Measurements from ENCODE around the gene MTX1. TPM values are rescaled to one million over a fixed set of nuclear protein-coding genes. Genes with fewer than 3 reads are reported as not detected.
"Not testable (repeated sequence)": the region's sequence is repeated elsewhere in the genome, so short reads cannot be mapped to it uniquely, and the experiment has no call there.

The MTX1 gene
- total and polyA plus RNA-seq, 2 experiments from 2014 or later = 61.4 to 69.2 TPM

DNA sequence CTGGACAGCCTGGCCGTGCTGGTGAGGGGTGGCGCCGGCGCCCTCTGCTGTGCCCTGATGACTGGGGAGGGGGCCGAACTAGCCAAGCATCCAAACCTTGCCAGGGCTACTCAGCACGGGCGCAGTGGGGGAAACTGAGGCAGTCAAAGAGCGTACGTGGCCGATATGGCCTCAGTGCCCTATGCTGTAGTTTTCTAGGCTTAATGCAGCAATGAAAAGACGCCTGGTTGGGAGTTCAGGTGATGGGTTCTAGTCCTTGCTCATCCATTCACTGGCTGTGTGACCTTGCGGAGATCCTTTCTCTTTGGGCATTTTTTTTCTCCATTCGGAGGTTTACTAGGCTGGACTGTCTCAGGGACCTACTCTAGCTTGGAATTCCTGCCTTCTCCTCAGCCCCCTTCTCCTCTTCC is 822 bp downstream of the MTX1 start:
- Histone ChIP-seq H3K4me2 (ENCODE audit: unreplicated experiment) (peak overlapping the region; percentile 96), H3K27me3 (replicated peaks; ENCODE audit: insufficient read depth) (no peaks in the 10 kb centered on the region), H3K9ac (peak overlapping the region; percentile 99), H3K36me3 (ENCODE audit: low read depth) (no peaks in the 10 kb centered on the region), H3K4me1 (ENCODE audit: insufficient read depth) (peaks cover 16% of the 10 kb centered on the region), H3K9me2 (ENCODE audit: insufficient read depth) (no peaks in the 10 kb centered on the region), H3K9me3 (ENCODE audit: low read depth) (no peaks in the 10 kb centered on the region), H4K20me1 (ENCODE audit: insufficient read depth) (no peaks in the 10 kb centered on the region), H3F3A (ENCODE audit: insufficient read depth) (peaks cover 4% of the 10 kb centered on the region), H3K4me3 (peak overlapping the region; percentile 98), H3K27ac (peak overlapping the region; percentile 96), H2AFZ (peak overlapping the region; percentile 72), H3K79me2 (ENCODE audit: insufficient read depth) (peaks cover 13% of the 10 kb centered on the region)
- DNase-seq = peak; percentile 22
- in situ Hi-C loops (cut with MboI) = no loop called here
- WGBS, 2 experiments (ENCODE audit: low coverage in 1 of 2, low lambda C conversion rate in 2 of 2, missing lambda C conversion rate in 2 of 2) = 6 to 7% methylated on average over 13 of the region's 13 CpGs
- no peak for TF ChIP-seq EZH2phosphoT487 (IDR thresholded peaks at IDR 0.05; ENCODE audit: insufficient read depth, low read depth)
- no peak for TF ChIP-seq EZH2 (IDR thresholded peaks at IDR 0.05; ENCODE audit: insufficient read depth, poor library complexity, severe bottlenecking)

DNA sequence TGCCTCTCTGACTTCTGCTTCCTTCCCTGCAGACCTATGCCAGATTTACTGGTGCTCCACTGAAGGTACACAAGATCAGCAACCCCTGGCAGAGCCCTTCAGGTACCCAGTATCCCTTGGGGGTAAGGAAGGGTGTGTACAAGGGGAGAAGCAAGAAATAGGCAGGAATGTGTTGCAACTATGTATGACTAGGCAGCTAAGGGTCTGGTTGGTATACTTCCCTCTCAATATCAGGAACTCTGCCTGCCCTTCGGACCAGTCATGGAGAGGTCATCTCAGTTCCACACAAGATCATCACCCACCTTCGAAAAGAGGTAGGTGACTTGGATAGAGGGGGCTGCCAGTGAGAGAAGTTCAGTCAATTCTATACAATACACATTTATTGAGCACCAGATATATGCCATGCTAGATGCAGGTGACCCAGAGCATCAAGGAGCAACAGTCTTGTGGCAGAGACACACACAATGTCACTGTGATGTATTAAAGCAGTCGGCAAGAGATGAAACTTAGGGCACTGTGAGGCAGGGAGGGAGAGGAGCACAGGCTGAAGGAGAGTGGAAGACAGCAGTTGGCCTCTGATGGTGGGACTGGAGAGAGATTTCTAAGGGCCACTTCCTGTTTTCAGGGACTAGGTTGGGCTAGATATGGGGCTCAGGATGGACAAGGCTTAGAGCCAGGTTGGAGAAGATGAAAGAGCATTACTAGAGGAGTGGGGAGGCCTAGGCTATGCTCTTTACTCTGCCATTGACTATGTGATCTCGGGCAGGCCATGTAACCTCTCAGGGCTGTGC is 2.0 kb downstream of the MTX1 start:
- Histone ChIP-seq H3K9ac (no peak overlapping the region), H3F3A (ENCODE audit: insufficient read depth) (peaks cover 4% of the 10 kb centered on the region), H3K4me1 (ENCODE audit: insufficient read depth) (peaks cover 16% of the 10 kb centered on the region), H3K9me2 (ENCODE audit: insufficient read depth) (no peaks in the 10 kb centered on the region), H3K27me3 (replicated peaks; ENCODE audit: insufficient read depth) (no peaks in the 10 kb centered on the region), H3K36me3 (ENCODE audit: low read depth) (no peaks in the 10 kb centered on the region), H3K4me3 (no peak overlapping the region; the same call in 1 of the 2 replicates), H3K27ac (no peak overlapping the region), H3K79me2 (ENCODE audit: insufficient read depth) (peaks cover 13% of the 10 kb centered on the region), H3K4me2 (ENCODE audit: unreplicated experiment) (no peak overlapping the region), H3K9me3 (ENCODE audit: low read depth) (no peaks in the 10 kb centered on the region), H4K20me1 (ENCODE audit: insufficient read depth) (no peaks in the 10 kb centered on the region), H2AFZ (no peak overlapping the region)
- no peak for DNase-seq
- no peak for TF ChIP-seq EZH2 (IDR thresholded peaks at IDR 0.05; ENCODE audit: insufficient read depth, poor library complexity, severe bottlenecking)
- TF ChIP-seq EZH2phosphoT487 (IDR thresholded peaks at IDR 0.05; ENCODE audit: insufficient read depth, low read depth) = no peak
- 87 to 89% methylated on average over 4 of the region's 4 CpGs for WGBS, 2 experiments (ENCODE audit: low coverage in 1 of 2, low lambda C conversion rate in 2 of 2, missing lambda C conversion rate in 2 of 2)
- in situ Hi-C loops (cut with MboI) = no loop called here

DNA sequence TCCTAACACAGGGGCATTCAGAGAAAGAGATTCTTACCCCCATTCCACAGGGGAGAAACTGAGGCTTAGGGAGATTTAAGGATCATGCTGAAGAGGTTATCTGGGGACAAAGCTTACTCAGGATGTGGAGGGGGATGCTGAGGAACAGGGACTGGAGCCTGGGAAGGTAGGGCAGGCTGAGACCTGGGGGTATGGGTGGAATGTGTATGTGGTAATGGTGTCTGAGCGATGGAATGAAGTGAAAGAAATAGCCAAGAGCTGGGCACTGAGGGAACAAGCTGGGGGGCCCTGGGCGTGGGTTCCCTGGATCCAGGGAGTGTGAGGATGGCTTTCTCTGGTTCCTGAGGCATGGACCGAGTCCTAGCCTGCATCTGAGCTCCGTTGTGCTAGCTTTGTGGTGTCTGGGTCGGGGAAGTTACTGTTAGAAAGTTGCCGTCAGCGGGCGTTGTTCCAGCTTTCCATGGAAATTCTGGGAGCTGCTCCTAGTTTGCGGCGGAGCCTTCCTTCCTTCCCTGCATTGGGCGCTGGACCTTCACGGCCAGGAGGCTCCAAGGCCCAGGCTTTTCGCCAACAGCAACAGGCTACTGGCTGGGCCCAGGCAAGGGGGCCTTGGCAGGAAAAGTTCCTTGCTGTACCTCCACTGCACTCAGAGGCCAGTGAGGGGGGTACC is 3.0 kb downstream of the MTX1 start:
- in situ Hi-C loops (cut with MboI); H3K36me3 ChIP-seq (ENCODE audit: low read depth); H3K4me2 ChIP-seq (ENCODE audit: unreplicated experiment); H3F3A ChIP-seq (ENCODE audit: insufficient read depth); H3K27ac ChIP-seq; H2AFZ ChIP-seq; H3K9me2 ChIP-seq (ENCODE audit: insufficient read depth); H3K9me3 ChIP-seq (ENCODE audit: low read depth); H3K9ac ChIP-seq; H3K27me3 ChIP-seq (replicated peaks; ENCODE audit: insufficient read depth); H3K4me3 ChIP-seq; DNase-seq; H4K20me1 ChIP-seq (ENCODE audit: insufficient read depth): not testable (repeated sequence)
- Histone ChIP-seq H3K4me1 (ENCODE audit: insufficient read depth) (peaks cover 16% of the 10 kb centered on the region), H3K79me2 (ENCODE audit: insufficient read depth) (peaks cover 13% of the 10 kb centered on the region)
- WGBS, 2 experiments (ENCODE audit: low coverage in 1 of 2, low lambda C conversion rate in 2 of 2, missing lambda C conversion rate in 2 of 2) = 84 to 89% methylated on average over 12 to 13 of the region's 13 CpGs

DNA sequence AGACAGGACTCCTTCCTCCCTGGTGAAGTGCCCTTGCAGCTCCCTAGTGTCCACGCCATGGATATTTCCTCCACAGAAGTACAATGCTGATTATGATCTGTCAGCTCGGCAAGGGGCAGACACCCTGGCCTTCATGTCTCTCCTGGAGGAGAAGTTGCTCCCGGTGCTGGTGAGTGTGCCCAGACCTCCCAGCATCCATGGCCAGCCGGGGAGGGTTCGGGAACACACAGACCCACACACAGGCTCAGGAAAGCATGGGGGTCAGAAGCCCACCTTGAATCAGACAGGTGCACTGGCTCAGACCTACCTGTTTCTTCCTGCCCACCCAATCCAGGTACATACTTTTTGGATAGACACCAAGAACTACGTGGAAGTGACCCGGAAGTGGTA is 3.6 kb downstream of the MTX1 start:
- H3K27ac ChIP-seq; H3K4me2 ChIP-seq (ENCODE audit: unreplicated experiment); DNase-seq; H3F3A ChIP-seq (ENCODE audit: insufficient read depth); in situ Hi-C loops (cut with MboI); H2AFZ ChIP-seq; H3K9me3 ChIP-seq (ENCODE audit: low read depth); H3K9me2 ChIP-seq (ENCODE audit: insufficient read depth); H3K27me3 ChIP-seq (replicated peaks; ENCODE audit: insufficient read depth); H3K36me3 ChIP-seq (ENCODE audit: low read depth); H4K20me1 ChIP-seq (ENCODE audit: insufficient read depth); H3K9ac ChIP-seq; H3K4me3 ChIP-seq: not testable (repeated sequence)
- Histone ChIP-seq H3K4me1 (ENCODE audit: insufficient read depth) (peaks cover 14% of the 10 kb centered on the region), H3K79me2 (ENCODE audit: insufficient read depth) (peaks cover 13% of the 10 kb centered on the region)
- 76 to 79% methylated on average over 5 to 6 of the region's 7 CpGs for WGBS, 2 experiments (ENCODE audit: low coverage in 1 of 2, low lambda C conversion rate in 2 of 2, missing lambda C conversion rate in 2 of 2)

DNA sequence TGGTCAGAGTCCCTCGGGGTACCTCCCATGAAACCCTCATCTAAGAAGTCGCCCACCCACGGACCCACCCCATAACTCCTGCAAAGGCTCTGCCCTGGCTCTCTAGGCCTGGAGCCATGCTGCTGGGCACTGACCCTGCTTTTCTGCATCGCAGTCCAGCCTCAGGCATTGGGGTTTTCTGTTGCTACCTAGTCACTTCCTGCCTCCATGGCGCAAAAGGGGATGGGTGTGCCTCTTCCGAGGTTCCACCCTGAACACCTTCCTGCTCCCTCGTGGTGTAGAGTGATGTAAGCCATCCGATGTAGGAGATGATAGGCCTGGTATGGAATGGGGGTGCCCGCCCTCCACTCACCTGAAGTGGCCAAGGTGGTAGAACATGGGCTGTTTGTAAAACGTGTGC is 6.2 kb downstream of the MTX1 start:
- H2AFZ ChIP-seq; H3K9me3 ChIP-seq (ENCODE audit: low read depth); H3K79me2 ChIP-seq (ENCODE audit: insufficient read depth); H3K27me3 ChIP-seq (replicated peaks; ENCODE audit: insufficient read depth); H3K9ac ChIP-seq; in situ Hi-C loops (cut with MboI); H3K9me2 ChIP-seq (ENCODE audit: insufficient read depth); H4K20me1 ChIP-seq (ENCODE audit: insufficient read depth); H3K27ac ChIP-seq; H3K4me2 ChIP-seq (ENCODE audit: unreplicated experiment); H3K4me1 ChIP-seq (ENCODE audit: insufficient read depth); H3F3A ChIP-seq (ENCODE audit: insufficient read depth); DNase-seq; H3K4me3 ChIP-seq; H3K36me3 ChIP-seq (ENCODE audit: low read depth): not testable (repeated sequence)
- 80 to 84% methylated on average over 7 to 10 of the region's 10 CpGs for WGBS, 2 experiments (ENCODE audit: low coverage in 1 of 2, low lambda C conversion rate in 2 of 2, missing lambda C conversion rate in 2 of 2)

Measured in GM23248 (cell line).